Activated T-cell treated with anti-CD3 and anti-CD28 coated beads, Interleukin-2, amount 50 U/mL, for 24 hours (primary cell): ENCODE data around the gene USP17L11.
"Not testable (repeated sequence)": the region's sequence is repeated elsewhere in the genome, so short reads cannot be mapped to it uniquely, and the experiment has no call there.

Experiments
- DNase-seq: peaks from one replicate; pipeline ENCODE4 v3.0.0-alpha.2; 2020
- H3K27ac Mint-ChIP-seq: 2 replicates; pipeline ENCODE4 v1.8.0; 2020; ENCODE audit warnings: mild to moderate bottlenecking, mixed read lengths
- H3K27me3 Mint-ChIP-seq: 2 replicates; pipeline ENCODE4 v1.8.0; 2020; ENCODE audit warnings: mixed read lengths
- H3K36me3 Mint-ChIP-seq: 2 replicates; pipeline ENCODE4 v1.8.0; 2020; ENCODE audit warnings: low read depth, mixed read lengths
- H3K4me1 Mint-ChIP-seq: 2 replicates; pipeline ENCODE4 v1.8.0; 2020; ENCODE audit warnings: low read depth, mixed read lengths
- H3K4me3 Mint-ChIP-seq: 2 replicates; pipeline ENCODE4 v1.8.0; 2020; ENCODE audit warnings: mild to moderate bottlenecking, moderate library complexity, mixed read lengths
- H3K9me3 Mint-ChIP-seq: 2 replicates; pipeline ENCODE4 v1.8.0; 2020; ENCODE audit warnings: mixed read lengths

The USP17L11 gene, protein sequence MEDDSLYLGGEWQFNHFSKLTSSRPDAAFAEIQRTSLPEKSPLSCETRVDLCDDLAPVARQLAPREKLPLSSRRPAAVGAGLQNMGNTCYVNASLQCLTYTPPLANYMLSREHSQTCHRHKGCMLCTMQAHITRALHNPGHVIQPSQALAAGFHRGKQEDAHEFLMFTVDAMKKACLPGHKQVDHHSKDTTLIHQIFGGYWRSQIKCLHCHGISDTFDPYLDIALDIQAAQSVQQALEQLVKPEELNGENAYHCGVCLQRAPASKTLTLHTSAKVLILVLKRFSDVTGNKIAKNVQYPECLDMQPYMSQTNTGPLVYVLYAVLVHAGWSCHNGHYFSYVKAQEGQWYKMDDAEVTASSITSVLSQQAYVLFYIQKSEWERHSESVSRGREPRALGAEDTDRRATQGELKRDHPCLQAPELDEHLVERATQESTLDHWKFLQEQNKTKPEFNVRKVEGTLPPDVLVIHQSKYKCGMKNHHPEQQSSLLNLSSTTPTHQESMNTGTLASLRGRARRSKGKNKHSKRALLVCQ

GRCh38 chr4:9215105-9215504, at the start of gene USP17L11:
TSS of gene USP17L11 (plus strand) at chr4:9215405. CDS start at chr4:9215405, 0 bp downstream.
- not testable (repeated sequence) for H3K4me3 Mint-ChIP-seq, H3K4me1 Mint-ChIP-seq, DNase-seq, H3K9me3 Mint-ChIP-seq, H3K27ac Mint-ChIP-seq, H3K27me3 Mint-ChIP-seq, H3K36me3 Mint-ChIP-seq

- H3K36me3 Mint-ChIP-seq, H3K4me3 Mint-ChIP-seq, H3K4me1 Mint-ChIP-seq, H3K27me3 Mint-ChIP-seq, DNase-seq, H3K9me3 Mint-ChIP-seq, H3K27ac Mint-ChIP-seq: not testable (repeated sequence)
These were observed 49.2 kb upstream of the USP17L11 start for GRCh38 chr4:9165990-9166389.

- not testable (repeated sequence) for H3K4me3 Mint-ChIP-seq, H3K27ac Mint-ChIP-seq, H3K4me1 Mint-ChIP-seq, DNase-seq, H3K27me3 Mint-ChIP-seq, H3K9me3 Mint-ChIP-seq, H3K36me3 Mint-ChIP-seq
These were observed 45.3 kb upstream of the USP17L11 start, which contains the start of gene FAM90A26 for GRCh38 chr4:9169791-9170459. TSS of gene FAM90A26 (plus strand) at chr4:9170409. CDS start at chr4:9173173, 2,764 bp downstream.

DNA sequence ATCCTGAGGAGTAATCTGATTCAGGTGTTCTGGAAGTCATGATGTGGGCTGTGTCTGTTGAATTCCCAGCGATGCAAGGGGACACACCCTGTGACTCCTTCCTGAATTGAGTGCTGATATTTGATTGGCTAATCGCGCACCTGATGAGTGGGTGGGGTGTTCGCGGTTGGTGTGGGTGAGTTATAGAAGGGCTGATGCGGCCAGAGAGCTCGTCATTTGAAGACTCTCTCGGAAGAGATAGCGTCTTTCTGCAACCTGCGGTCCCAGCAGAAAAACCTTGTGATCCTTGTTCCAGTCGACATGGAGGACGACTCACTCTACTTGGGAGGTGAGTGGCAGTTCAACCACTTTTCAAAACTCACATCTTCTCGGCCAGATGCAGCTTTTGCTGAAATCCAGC, 4.8 kb upstream of the USP17L11 start, which contains the start of gene USP17L10:
TSS of gene USP17L10 (plus strand) at position 301 of the 400 bp plus-strand sequence. CDS start at position 301, 0 bp downstream.
- H3K27me3 Mint-ChIP-seq, H3K4me3 Mint-ChIP-seq, H3K9me3 Mint-ChIP-seq, H3K36me3 Mint-ChIP-seq, H3K27ac Mint-ChIP-seq, H3K4me1 Mint-ChIP-seq, DNase-seq: not testable (repeated sequence)

DNA sequence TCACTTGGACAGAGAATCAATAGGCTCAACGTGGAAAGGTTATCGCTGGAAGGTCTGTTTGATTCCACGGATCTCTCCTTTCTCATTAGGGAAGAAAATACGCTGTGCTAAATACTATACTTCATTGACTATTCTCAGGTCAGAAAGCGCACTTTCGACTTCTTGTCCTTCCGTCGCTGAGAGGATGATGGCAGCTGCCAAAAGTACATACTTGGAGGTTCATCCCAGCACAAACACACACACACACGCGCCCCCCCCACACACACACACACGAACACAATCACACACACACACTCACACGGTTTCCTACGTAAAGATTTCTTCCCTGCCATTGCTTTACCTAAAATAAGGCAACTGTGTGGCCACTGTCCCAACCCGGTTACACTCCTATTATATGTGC, 504 bp upstream of the USP17L11 start:
- H3K4me3 Mint-ChIP-seq, H3K36me3 Mint-ChIP-seq: not testable (repeated sequence)

DNA sequence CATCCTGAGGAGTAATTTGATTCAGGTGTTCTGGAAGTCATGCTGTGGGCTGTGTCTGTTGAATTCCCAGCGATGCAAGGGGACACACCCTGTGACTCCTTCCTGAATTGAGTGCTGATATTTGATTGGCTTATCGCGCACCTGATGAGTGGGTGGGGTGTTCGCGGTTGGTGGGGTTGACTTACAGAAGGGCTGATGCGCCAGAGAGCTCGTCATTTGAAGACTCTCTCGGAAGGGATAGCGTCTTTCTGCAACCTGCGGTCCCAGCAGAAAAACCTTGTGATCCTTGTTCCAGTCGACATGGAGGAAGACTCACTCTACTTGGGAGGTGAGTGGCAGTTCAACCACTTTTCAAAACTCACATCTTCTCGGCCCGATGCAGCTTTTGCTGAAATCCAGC, 4.6 kb downstream of the USP17L11 start, which contains the start of gene USP17L12:
TSS of gene USP17L12 (plus strand) at position 301 of the 400 bp plus-strand sequence. CDS start at position 301, 0 bp downstream.
- not testable (repeated sequence) for H3K9me3 Mint-ChIP-seq, H3K4me1 Mint-ChIP-seq, H3K4me3 Mint-ChIP-seq, H3K27me3 Mint-ChIP-seq, H3K27ac Mint-ChIP-seq, H3K36me3 Mint-ChIP-seq, DNase-seq

More for the DNA sequence above, 504 bp upstream of the USP17L11 start:
- not testable (repeated sequence) for H3K4me1 Mint-ChIP-seq, H3K27ac Mint-ChIP-seq, H3K27me3 Mint-ChIP-seq, DNase-seq, H3K9me3 Mint-ChIP-seq

DNA sequence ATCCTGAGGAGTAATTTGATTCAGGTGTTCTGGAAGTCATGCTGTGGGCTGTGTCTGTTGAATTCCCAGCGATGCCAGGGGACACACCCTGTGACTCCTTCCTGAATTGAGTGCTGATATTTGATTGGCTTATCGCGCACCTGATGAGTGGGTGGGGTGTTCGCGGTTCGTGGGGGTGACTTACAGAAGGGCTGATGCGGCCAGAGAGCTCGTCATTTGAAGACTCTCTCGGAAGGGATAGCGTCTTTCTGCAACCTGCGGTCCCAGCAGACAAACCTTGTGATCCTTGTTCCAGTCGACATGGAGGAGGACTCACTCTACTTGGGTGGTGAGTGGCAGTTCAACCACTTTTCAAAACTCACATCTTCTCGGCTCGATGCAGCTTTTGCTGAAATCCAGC, 9.4 kb downstream of the USP17L11 start, which contains the start of gene USP17L13:
TSS of gene USP17L13 (plus strand) at position 301 of the 400 bp plus-strand sequence. CDS start at position 301, 0 bp downstream.
- H3K9me3 Mint-ChIP-seq, H3K27ac Mint-ChIP-seq, H3K4me1 Mint-ChIP-seq, H3K36me3 Mint-ChIP-seq, H3K27me3 Mint-ChIP-seq, DNase-seq, H3K4me3 Mint-ChIP-seq: not testable (repeated sequence)

DNA sequence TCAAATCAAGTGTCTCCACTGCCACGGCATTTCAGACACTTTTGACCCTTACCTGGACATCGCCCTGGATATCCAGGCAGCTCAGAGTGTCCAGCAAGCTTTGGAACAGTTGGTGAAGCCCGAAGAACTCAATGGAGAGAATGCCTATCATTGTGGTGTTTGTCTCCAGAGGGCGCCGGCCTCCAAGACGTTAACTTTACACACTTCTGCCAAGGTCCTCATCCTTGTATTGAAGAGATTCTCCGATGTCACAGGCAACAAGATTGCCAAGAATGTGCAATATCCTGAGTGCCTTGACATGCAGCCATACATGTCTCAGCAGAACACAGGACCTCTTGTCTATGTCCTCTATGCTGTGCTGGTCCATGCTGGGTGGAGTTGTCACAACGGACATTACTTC, 15.0 kb downstream of the USP17L11 start:
- DNase-seq: peak; percentile 13
- not testable (repeated sequence) for H3K27ac Mint-ChIP-seq, H3K27me3 Mint-ChIP-seq, H3K4me3 Mint-ChIP-seq, H3K9me3 Mint-ChIP-seq, H3K36me3 Mint-ChIP-seq, H3K4me1 Mint-ChIP-seq

DNA sequence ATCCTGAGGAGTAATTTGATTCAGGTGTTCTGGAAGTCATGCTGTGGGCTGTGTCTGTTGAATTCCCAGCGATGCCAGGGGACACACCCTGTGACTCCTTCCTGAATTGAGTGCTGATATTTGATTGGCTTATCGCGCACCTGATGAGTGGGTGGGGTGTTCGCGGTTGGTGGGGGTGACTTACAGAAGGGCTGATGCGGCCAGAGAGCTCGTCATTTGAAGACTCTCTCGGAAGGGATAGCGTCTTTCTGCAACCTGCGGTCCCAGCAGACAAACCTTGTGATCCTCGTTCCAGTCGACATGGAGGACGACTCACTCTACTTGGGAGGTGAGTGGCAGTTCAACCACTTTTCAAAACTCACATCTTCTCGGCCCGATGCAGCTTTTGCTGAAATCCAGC, 18.9 kb downstream of the USP17L11 start, which contains the start of gene USP17L15:
TSS of gene USP17L15 (plus strand) at position 301 of the 400 bp plus-strand sequence. CDS start at position 301, 0 bp downstream.
- not testable (repeated sequence) for H3K27me3 Mint-ChIP-seq, H3K9me3 Mint-ChIP-seq, DNase-seq, H3K4me3 Mint-ChIP-seq, H3K4me1 Mint-ChIP-seq, H3K36me3 Mint-ChIP-seq, H3K27ac Mint-ChIP-seq

GRCh38 chr4:9238461-9238860, 23.3 kb downstream of the USP17L11 start:
- not testable (repeated sequence) for H3K9me3 Mint-ChIP-seq, H3K27ac Mint-ChIP-seq, DNase-seq, H3K27me3 Mint-ChIP-seq, H3K4me3 Mint-ChIP-seq, H3K4me1 Mint-ChIP-seq, H3K36me3 Mint-ChIP-seq

GRCh38 chr4:9243579-9243978, 28.4 kb downstream of the USP17L11 start, which contains the start of gene USP17L17:
TSS of gene USP17L17 (plus strand) at chr4:9243879. CDS start at chr4:9243879, 0 bp downstream.
- not testable (repeated sequence) for H3K4me3 Mint-ChIP-seq, H3K4me1 Mint-ChIP-seq, H3K27me3 Mint-ChIP-seq, H3K27ac Mint-ChIP-seq, H3K9me3 Mint-ChIP-seq, DNase-seq, H3K36me3 Mint-ChIP-seq

GRCh38 chr4:9247953-9248680, 32.9 kb downstream of the USP17L11 start, which contains the start of gene USP17L18:
TSS of gene USP17L18 (plus strand) at chr4:9248630. CDS start at chr4:9248630, 0 bp downstream.
- H3K4me3 Mint-ChIP-seq, H3K27me3 Mint-ChIP-seq, H3K27ac Mint-ChIP-seq, H3K4me1 Mint-ChIP-seq, H3K36me3 Mint-ChIP-seq, H3K9me3 Mint-ChIP-seq: not testable (repeated sequence)
- peak; percentile 21 for DNase-seq

GRCh38 chr4:9253078-9253477, 37.9 kb downstream of the USP17L11 start, which contains the start of gene USP17L19:
TSS of gene USP17L19 (plus strand) at chr4:9253378. CDS start at chr4:9253378, 0 bp downstream.
- not testable (repeated sequence) for H3K27me3 Mint-ChIP-seq, H3K4me3 Mint-ChIP-seq, H3K9me3 Mint-ChIP-seq, H3K27ac Mint-ChIP-seq, H3K4me1 Mint-ChIP-seq, DNase-seq, H3K36me3 Mint-ChIP-seq

DNA sequence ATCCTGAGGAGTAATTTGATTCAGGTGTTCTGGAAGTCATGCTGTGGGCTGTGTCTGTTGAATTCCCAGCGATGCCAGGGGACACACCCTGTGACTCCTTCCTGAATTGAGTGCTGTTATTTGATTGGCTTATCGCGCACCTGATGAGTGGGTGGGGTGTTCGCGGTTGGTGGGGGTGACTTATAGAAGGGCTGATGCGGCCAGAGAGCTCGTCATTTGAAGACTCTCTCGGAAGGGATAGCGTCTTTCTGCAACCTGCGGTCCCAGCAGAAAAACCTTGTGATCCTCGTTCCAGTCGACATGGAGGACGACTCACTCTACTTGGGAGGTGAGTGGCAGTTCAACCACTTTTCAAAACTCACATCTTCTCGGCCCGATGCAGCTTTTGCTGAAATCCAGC, 42.6 kb downstream of the USP17L11 start, which contains the start of gene USP17L20:
TSS of gene USP17L20 (plus strand) at position 301 of the 400 bp plus-strand sequence. CDS start at position 301, 0 bp downstream.
- H3K4me1 Mint-ChIP-seq, H3K9me3 Mint-ChIP-seq, H3K36me3 Mint-ChIP-seq, H3K4me3 Mint-ChIP-seq, DNase-seq, H3K27me3 Mint-ChIP-seq, H3K27ac Mint-ChIP-seq: not testable (repeated sequence)
